Fibroblast of the aortic adventitia (primary cell): ENCODE data around the gene OR2A14. TPM values are rescaled to one million over a fixed set of nuclear protein-coding genes. Genes with fewer than 3 reads are reported as not detected.

Source experiments
- DNase-seq: peaks from one replicate; pipeline ENCODE4 v3.0.0-alpha.2; 2010; ENCODE audit warnings: low read depth
- H3K4me3 ChIP-seq: 2 replicates; pipeline ENCODE4 v1.5.1; 2011; ENCODE audit warnings: low read depth, mild to moderate bottlenecking, control low read depth, low read length, moderate library complexity
- CTCF ChIP-seq: IDR thresholded peaks from 2 replicates; pipeline ENCODE4 v1.5.1; 2011; ENCODE audit warnings: mild to moderate bottlenecking, low read length, control low read depth, inconsistent platforms; ENCODE audit not compliant: insufficient read depth
- total RNA-seq: library from RNA; depleted of rRNA; stranded (reverse); fragments of >200 nt; gene quantifications from 2 replicates; pipeline ENCODE4 v1.2.3, GENCODE V29; 2012; ENCODE audit warnings: low replicate concordance

Gene OR2A14
- total RNA-seq, 1 donor: not detected

- no peak for TF ChIP-seq CTCF
- no peak for DNase-seq
- no peak overlapping the region for H3K4me3 ChIP-seq
Observed at GRCh38 chr7:144098776-144099175, 24.2 kb upstream of the OR2A14 start.

- DNase-seq: no peak
- H3K4me3 ChIP-seq: no peak overlapping the region
- no peak for TF ChIP-seq CTCF
Observed at GRCh38 chr7:144100607-144101006, 22.4 kb upstream of the OR2A14 start.

GRCh38 chr7:144102041-144102440 lies 20.9 kb upstream of the OR2A14 start:
- no peak for DNase-seq
- H3K4me3 ChIP-seq: no peak overlapping the region
- TF ChIP-seq CTCF: no peak

GRCh38 chr7:144105211-144105610 lies 17.8 kb upstream of the OR2A14 start:
- H3K4me3 ChIP-seq: no peak overlapping the region
- DNase-seq: no peak
- no peak for TF ChIP-seq CTCF

- H3K4me3 ChIP-seq: no peak within 1 kb of the TSS
- DNase-seq: no peak
- no peak for TF ChIP-seq CTCF
Observed at GRCh38 chr7:144109283-144109682, 13.7 kb upstream of the OR2A14 start, which contains the start of gene OR2A2. Gene OR2A2, plus strand, starts transcription at chr7:144109583. Its CDS starts 0 bp downstream, at chr7:144109583.

GRCh38 chr7:144110272-144110671 lies 12.7 kb upstream of the OR2A14 start:
- H3K4me3 ChIP-seq: no peak overlapping the region
- TF ChIP-seq CTCF: no peak

GRCh38 chr7:144113651-144114050 lies 9.3 kb upstream of the OR2A14 start:
- no peak for DNase-seq
- no peak for TF ChIP-seq CTCF
- H3K4me3 ChIP-seq: no peak overlapping the region

More at GRCh38 chr7:144110272-144110671, 12.7 kb upstream of the OR2A14 start:
- no peak for DNase-seq
